HCT116 (cell line): ENCODE results near the gene POLR2I. TPM values are rescaled to one million over a fixed set of nuclear protein-coding genes. Genes with fewer than 3 reads are reported as not detected.

Experiments used
- ATAC-seq: fragments of 200-7000 bp; cut with Tn5 transposase; 2 replicates; pipeline ENCODE4 v1.9.1; 2020; ENCODE audit warnings: mild to moderate bottlenecking, moderate library complexity
- BruUV-seq: library from RNA; stranded (reverse); fragments of 400-500 nt; replicated peaks from 2 replicates; lab custom pipeline; 2021; lab: Mats Ljungman, UMichigan
- CTCF ChIA-PET: fragments of 300-600 bp; sonication (Branson Sonifier 250); formaldehyde crosslinking; loops from one replicate; lab custom pipeline; 2021; ENCODE audit warnings: antibody characterized with exemption; lab: Charles Lee
- POLR2A ChIA-PET: fragments of 300-600, 350-600 bp; sonication (Branson Sonifier 250); formaldehyde crosslinking; loops from one replicate; lab custom pipeline; 2021; ENCODE audit warnings: antibody characterized with exemption; lab: Charles Lee
- RAD21 ChIA-PET, 2 experiments: fragments of 300-600 bp; sonication (Branson Sonifier 250); formaldehyde crosslinking; loops; one replicate each; lab custom pipeline; 2023; ENCODE audit warnings: low total read pairs in 2 of 2; ENCODE audit not compliant: uncharacterized antibody in 2 of 2, unreplicated experiment in 2 of 2, low non-redundant PET in 1 of 2; lab: Charles Lee
- DNase-seq: peaks from one replicate; pipeline ENCODE4 v3.0.0-alpha.2; 2010; ENCODE audit warnings: low read depth, low spot score
- H2AFZ ChIP-seq: fragments of 200-600 bp; shearing (Covaris generic), sonication (generic); 2 replicates; pipeline ENCODE4 v1.6.1; 2017; ENCODE audit warnings: low read depth, mixed run types, mixed read lengths, antibody characterized with exemption, low read length; ENCODE audit not compliant: poor library complexity, severe bottlenecking
- H3K27ac ChIP-seq: 2 replicates; pipeline ENCODE4 v1.5.1; 2012; ENCODE audit warnings: low read depth, low read length
- H3K27me3 ChIP-seq: fragments of 200-600 bp; sonication (generic); 2 replicates; pipeline ENCODE4 v1.6.1; 2016; ENCODE audit warnings: mixed run types, low read length, mixed read lengths; ENCODE audit not compliant: insufficient read depth
- H3K36me3 ChIP-seq, 2 experiments: fragments of 200-500 bp in 1 of 2; fragments of 200-600 bp in 1 of 2; sonication (Bioruptor generic) in 1 of 2; sonication (generic) in 1 of 2; 2 replicates each; pipeline versions ENCODE4 v1.5.1 to v1.6.1; 2014 to 2016; ENCODE audit warnings: low read length in 2 of 2, inconsistent platforms in 1 of 2, mixed read lengths in 1 of 2, mixed run types in 1 of 2; ENCODE audit not compliant: insufficient read depth in 2 of 2, control insufficient read depth in 1 of 2
- H3K4me1 ChIP-seq, 2 experiments: fragments of 200-600 bp in 1 of 2; sonication (generic) in 1 of 2; 2 replicates each; pipeline versions ENCODE4 v1.5.1 to v1.6.1; 2012 to 2017; ENCODE audit warnings: low read length in 2 of 2, inconsistent platforms in 1 of 2, mild to moderate bottlenecking in 1 of 2, mixed read lengths in 1 of 2, mixed run types in 1 of 2, moderate library complexity in 1 of 2; ENCODE audit not compliant: insufficient read depth in 2 of 2, control insufficient read depth in 1 of 2
- H3K4me2 ChIP-seq: fragments of 200-600 bp; sonication (generic); 2 replicates; pipeline ENCODE4 v1.6.1; 2017; ENCODE audit warnings: mixed run types, low read length, mixed read lengths
- H3K4me3 ChIP-seq, 2 experiments: fragments of 200-600 bp in 1 of 2; sonication (generic) in 1 of 2; replicated peaks in 1 of 2; 2 replicates each; pipeline ENCODE4 v1.5.1; 2011 to 2016; ENCODE audit warnings: low read length in 2 of 2, control low read depth in 1 of 2, low read depth in 1 of 2, mild to moderate bottlenecking in 1 of 2, mixed read lengths in 1 of 2, mixed run types in 1 of 2
- H3K79me2 ChIP-seq: fragments of 200-600 bp; sonication (generic); 2 replicates; pipeline ENCODE4 v1.6.1; 2017; ENCODE audit warnings: mild to moderate bottlenecking, mixed run types, low read length, moderate library complexity, mixed read lengths; ENCODE audit not compliant: insufficient read depth
- H3K9ac ChIP-seq: fragments of 200-600 bp; sonication (generic); 2 replicates; pipeline ENCODE4 v1.6.1; 2016; ENCODE audit warnings: low read length, mixed read lengths
- H3K9me2 ChIP-seq: fragments of 200-600 bp; sonication (generic), shearing (Covaris generic); 2 replicates; pipeline ENCODE4 v1.6.1; 2017; ENCODE audit warnings: mixed run types, mild to moderate bottlenecking, moderate library complexity; ENCODE audit not compliant: insufficient read depth
- H3K9me3 ChIP-seq, 2 experiments: fragments of 200-500 bp in 1 of 2; fragments of 200-600 bp in 1 of 2; sonication (Bioruptor generic) in 1 of 2; sonication (generic) in 1 of 2; 2 replicates each; pipeline ENCODE4 v1.6.1; 2014 to 2017; ENCODE audit warnings: low read length in 2 of 2, mixed read lengths in 2 of 2, inconsistent platforms in 1 of 2, low read depth in 1 of 2, mild to moderate bottlenecking in 1 of 2, mixed run types in 1 of 2, moderate library complexity in 1 of 2; ENCODE audit not compliant: control insufficient read depth in 1 of 2, insufficient read depth in 1 of 2
- H4K20me1 ChIP-seq: fragments of 200-600 bp; sonication (generic), shearing (Covaris generic); 2 replicates; pipeline ENCODE4 v1.6.1; 2017; ENCODE audit warnings: mixed run types, mild to moderate bottlenecking, moderate library complexity; ENCODE audit not compliant: insufficient read depth
- CBX3 ChIP-seq: IDR thresholded peaks from 2 replicates; pipeline ENCODE4 v1.6.1; 2012; ENCODE audit warnings: low read depth
- CEBPB ChIP-seq: IDR thresholded peaks from 2 replicates; pipeline ENCODE4 v1.6.1; 2012; ENCODE audit warnings: low read depth
- EGR1 ChIP-seq: IDR thresholded peaks from 2 replicates; pipeline ENCODE4 v1.6.1; 2012; ENCODE audit warnings: low read depth
- ELF1 ChIP-seq: IDR thresholded peaks from 2 replicates; pipeline ENCODE4 v1.6.1; 2012; ENCODE audit warnings: low read depth, borderline replicate concordance
- FOSL1 ChIP-seq: IDR thresholded peaks from 2 replicates; pipeline ENCODE4 v1.6.1; 2012; ENCODE audit warnings: low read depth
- POLR2A ChIP-seq: IDR thresholded peaks from 2 replicates; pipeline ENCODE4 v1.7.0; 2011; ENCODE audit warnings: borderline replicate concordance; ENCODE audit not compliant: insufficient read depth, insufficient read length; ENCODE audit errors: extremely low read depth
- POLR2AphosphoS5 ChIP-seq: IDR thresholded peaks from 2 replicates; pipeline ENCODE4 v1.6.1; 2011; ENCODE audit warnings: mild to moderate bottlenecking, low read depth, low read length, moderate library complexity
- SP1 ChIP-seq: IDR thresholded peaks from 2 replicates; pipeline ENCODE4 v1.6.1; 2012; ENCODE audit warnings: low read depth
- SRF ChIP-seq: IDR thresholded peaks from 2 replicates; pipeline ENCODE4 v1.6.1; 2012; ENCODE audit warnings: low read depth
- TCF7L2 ChIP-seq: IDR thresholded peaks from 2 replicates; pipeline ENCODE4 v1.7.0; 2011; ENCODE audit warnings: borderline replicate concordance, inconsistent platforms; ENCODE audit not compliant: insufficient read depth, insufficient read length; ENCODE audit errors: extremely low read depth
- YY1 ChIP-seq: IDR thresholded peaks from 2 replicates; pipeline ENCODE4 v1.6.1; 2011; ENCODE audit warnings: low read length, low read depth, moderate library complexity, mild to moderate bottlenecking; ENCODE audit not compliant: insufficient replicate concordance; ENCODE audit errors: extremely low read depth
- ZFX ChIP-seq: fragments of 450-650 bp; IDR thresholded peaks from 2 replicates; pipeline ENCODE4 v1.6.1; 2017
- intact Hi-C: fragments of 100-400 bp; cut with micrococcal nuclease; formaldehyde crosslinking; loops from 2 replicates; pipeline ENCODE4 v1.10.0; 2022
- total RNA-seq: library from RNA; stranded (reverse); gene quantifications from one replicate; pipeline ENCODE4 v1.2.1, GENCODE V29; 2021; ENCODE audit not compliant: unreplicated experiment
- TF ChIP-seq, protein P1 (sequence below): IDR thresholded peaks from 2 replicates; pipeline ENCODE4 v1.6.1; 2011; ENCODE audit warnings: mild to moderate bottlenecking, low read length, moderate library complexity; ENCODE audit not compliant: insufficient replicate concordance; ENCODE audit errors: extremely low read depth
- TF ChIP-seq, protein P2 (sequence below): IDR thresholded peaks from 2 replicates; pipeline ENCODE4 v1.6.1; 2012; ENCODE audit warnings: low read depth

POLR2I gene
- total RNA-seq, 1 experiment from 2014 or later = 108 TPM

DNA sequence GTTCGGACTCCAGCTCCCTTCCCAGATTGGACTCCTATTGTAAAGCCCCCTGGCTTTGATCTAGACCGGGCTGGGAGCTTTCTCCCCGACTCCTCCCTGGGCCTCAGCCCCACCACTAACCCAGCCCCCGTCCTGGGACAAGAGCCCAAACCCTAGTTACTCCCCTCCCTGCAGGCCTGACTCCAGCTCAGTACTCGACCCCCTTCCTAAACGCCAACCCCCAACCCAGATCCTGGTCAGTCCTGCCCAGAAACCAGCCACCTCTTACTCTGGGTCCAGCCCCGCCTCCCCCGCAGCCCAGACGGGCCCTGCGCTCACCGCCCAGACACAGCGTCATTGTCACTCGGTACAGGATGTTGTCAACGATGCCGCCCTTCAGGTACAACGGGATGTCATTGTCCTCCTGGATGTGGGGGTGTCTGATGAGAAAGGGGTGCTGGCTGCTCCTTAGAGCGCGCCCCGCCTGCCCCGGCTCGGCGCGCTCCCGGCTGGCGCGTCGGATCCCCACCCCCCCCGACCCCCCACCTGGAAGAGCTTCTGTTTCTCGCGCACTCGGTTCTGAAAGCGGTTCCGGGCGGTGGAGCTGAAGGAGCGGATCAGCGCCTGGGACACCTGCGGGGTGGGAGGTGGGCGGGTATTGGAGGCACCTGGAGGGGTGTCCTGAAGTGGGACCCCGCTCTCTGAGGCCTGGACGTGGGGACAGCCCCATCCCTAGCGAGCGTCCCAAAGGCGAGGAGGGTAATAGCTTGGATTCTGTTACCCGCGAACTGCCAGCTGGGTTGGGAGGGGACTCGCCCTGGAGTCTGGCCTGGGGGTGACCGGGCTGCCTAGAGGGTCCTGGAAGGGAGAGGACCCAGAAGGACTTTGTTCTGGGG, 36.7 kb upstream of the POLR2I start:
- Histone ChIP-seq H3K79me2 (peaks cover 17% of the 10 kb centered on the region; the same call in 1 of the 2 replicates), H4K20me1 (no peaks in the 10 kb centered on the region), H3K9ac (no peak overlapping the region), H3K27me3 (no peaks in the 10 kb centered on the region), H3K9me3 (no peaks in the 10 kb centered on the region), H3K4me1 (no peaks in the 10 kb centered on the region), H3K4me3 (no peak overlapping the region), H3K4me2 (no peak overlapping the region), H3K36me3 (peaks cover 20 to 45% of the 10 kb centered on the region in 2 experiments), H3K9me2 (no peaks in the 10 kb centered on the region), H2AFZ (no peak overlapping the region), H3K27ac (no peak overlapping the region)
- CTCF ChIA-PET = no interaction called here
- TF ChIP-seq SP1 = no peak
- TF ChIP-seq TCF7L2 = no peak
- TF ChIP-seq CBX3 = no peak
- no peak for TF ChIP-seq ZFX
- no peak for TF ChIP-seq SRF
- POLR2A ChIA-PET = interaction anchor here (1.4 kb wide), 1 partner anchor 23 kb away, joined by 4 read pairs; no protein-coding TSS in a partner anchor
- intact Hi-C loops = no loop called here
- no TSS peak for BruUV-seq
- ATAC-seq = no peak; the same call in 1 of the 2 replicates
- DNase-seq = no peak
- RAD21 ChIA-PET = no interaction called here

DNA sequence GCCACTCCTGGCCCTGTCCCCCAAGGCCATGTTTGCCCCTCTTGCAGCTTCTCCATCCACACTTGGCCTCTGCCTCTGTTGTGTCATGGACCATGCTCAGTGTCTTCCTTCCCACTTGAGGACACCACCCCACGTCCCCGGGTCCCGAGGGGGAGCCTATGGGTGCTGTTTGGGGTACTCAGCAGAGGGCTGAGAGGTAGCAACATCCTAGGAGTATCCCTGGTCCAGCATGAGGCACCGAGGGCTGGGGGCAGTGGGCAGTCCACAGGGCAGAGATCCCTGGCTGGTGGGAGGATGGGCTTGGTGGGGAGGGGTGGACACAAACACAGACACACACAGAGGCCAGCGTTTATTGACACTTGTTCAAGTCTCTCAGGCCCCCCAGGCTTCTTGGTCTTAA, 35.9 kb upstream of the POLR2I start:
- CTCF ChIA-PET = no interaction called here
- no peak for TF ChIP-seq EGR1
- TF ChIP-seq ELF1 = no peak
- TF ChIP-seq, protein P1, sequence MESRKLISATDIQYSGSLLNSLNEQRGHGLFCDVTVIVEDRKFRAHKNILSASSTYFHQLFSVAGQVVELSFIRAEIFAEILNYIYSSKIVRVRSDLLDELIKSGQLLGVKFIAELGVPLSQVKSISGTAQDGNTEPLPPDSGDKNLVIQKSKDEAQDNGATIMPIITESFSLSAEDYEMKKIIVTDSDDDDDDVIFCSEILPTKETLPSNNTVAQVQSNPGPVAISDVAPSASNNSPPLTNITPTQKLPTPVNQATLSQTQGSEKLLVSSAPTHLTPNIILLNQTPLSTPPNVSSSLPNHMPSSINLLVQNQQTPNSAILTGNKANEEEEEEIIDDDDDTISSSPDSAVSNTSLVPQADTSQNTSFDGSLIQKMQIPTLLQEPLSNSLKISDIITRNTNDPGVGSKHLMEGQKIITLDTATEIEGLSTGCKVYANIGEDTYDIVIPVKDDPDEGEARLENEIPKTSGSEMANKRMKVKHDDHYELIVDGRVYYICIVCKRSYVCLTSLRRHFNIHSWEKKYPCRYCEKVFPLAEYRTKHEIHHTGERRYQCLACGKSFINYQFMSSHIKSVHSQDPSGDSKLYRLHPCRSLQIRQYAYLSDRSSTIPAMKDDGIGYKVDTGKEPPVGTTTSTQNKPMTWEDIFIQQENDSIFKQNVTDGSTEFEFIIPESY = no peak
- TF ChIP-seq POLR2AphosphoS5 = no peak
- no peak for TF ChIP-seq POLR2A
- TF ChIP-seq CEBPB = no peak
- TF ChIP-seq FOSL1 = no peak
- TF ChIP-seq YY1 = no peak
- TF ChIP-seq ZFX = no peak
- no peak for TF ChIP-seq TCF7L2
- TF ChIP-seq, protein P2, sequence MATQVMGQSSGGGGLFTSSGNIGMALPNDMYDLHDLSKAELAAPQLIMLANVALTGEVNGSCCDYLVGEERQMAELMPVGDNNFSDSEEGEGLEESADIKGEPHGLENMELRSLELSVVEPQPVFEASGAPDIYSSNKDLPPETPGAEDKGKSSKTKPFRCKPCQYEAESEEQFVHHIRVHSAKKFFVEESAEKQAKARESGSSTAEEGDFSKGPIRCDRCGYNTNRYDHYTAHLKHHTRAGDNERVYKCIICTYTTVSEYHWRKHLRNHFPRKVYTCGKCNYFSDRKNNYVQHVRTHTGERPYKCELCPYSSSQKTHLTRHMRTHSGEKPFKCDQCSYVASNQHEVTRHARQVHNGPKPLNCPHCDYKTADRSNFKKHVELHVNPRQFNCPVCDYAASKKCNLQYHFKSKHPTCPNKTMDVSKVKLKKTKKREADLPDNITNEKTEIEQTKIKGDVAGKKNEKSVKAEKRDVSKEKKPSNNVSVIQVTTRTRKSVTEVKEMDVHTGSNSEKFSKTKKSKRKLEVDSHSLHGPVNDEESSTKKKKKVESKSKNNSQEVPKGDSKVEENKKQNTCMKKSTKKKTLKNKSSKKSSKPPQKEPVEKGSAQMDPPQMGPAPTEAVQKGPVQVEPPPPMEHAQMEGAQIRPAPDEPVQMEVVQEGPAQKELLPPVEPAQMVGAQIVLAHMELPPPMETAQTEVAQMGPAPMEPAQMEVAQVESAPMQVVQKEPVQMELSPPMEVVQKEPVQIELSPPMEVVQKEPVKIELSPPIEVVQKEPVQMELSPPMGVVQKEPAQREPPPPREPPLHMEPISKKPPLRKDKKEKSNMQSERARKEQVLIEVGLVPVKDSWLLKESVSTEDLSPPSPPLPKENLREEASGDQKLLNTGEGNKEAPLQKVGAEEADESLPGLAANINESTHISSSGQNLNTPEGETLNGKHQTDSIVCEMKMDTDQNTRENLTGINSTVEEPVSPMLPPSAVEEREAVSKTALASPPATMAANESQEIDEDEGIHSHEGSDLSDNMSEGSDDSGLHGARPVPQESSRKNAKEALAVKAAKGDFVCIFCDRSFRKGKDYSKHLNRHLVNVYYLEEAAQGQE = no peak
- no peak for TF ChIP-seq CBX3

More for the DNA sequence above, 35.9 kb upstream of the POLR2I start:
- H3K4me2 ChIP-seq = no peak overlapping the region
- H3K4me1 ChIP-seq = no peaks in the 10 kb centered on the region
- H3K36me3 ChIP-seq = peaks cover 28 to 53% of the 10 kb centered on the region in 2 experiments
- no peaks in the 10 kb centered on the region for H3K9me2 ChIP-seq
- ATAC-seq (no peak), DNase-seq (no peak)
- ChIA-PET RAD21 (no interaction called here), POLR2A (interaction anchor here (1.4 kb wide), 1 partner anchor 22 kb away, joined by 4 read pairs; no protein-coding TSS in a partner anchor)
- H4K20me1 ChIP-seq = no peaks in the 10 kb centered on the region
- intact Hi-C loops = no loop called here
- H3K79me2 ChIP-seq = peaks cover 25% of the 10 kb centered on the region
- no peak overlapping the region for H3K9ac ChIP-seq
- no peak overlapping the region for H3K27ac ChIP-seq
- no peak overlapping the region for H3K4me3 ChIP-seq
- no TSS peak for BruUV-seq
- H3K9me3 ChIP-seq = no peaks in the 10 kb centered on the region
- H2AFZ ChIP-seq = no peak overlapping the region
- H3K27me3 ChIP-seq = no peaks in the 10 kb centered on the region
